Measurements from ENCODE around the gene THSD7B.

The THSD7B gene

GRCh38 chr2:136764452-136765255, 691 bp upstream of the THSD7B start:
- Histone ChIP-seq H3K9me3 (ENCODE audit: control insufficient read depth in 5 of 5, low read length in 5 of 5) (no peaks in the 10 kb centered on the region), H3K27ac (ENCODE audit: low read depth, low read length) (no peak overlapping the region), H3K4me1 (ENCODE audit: control insufficient read depth in 5 of 5, insufficient read depth in 5 of 5, low read length in 5 of 5) (peaks cover 0 to 17% (median 12%) of the 10 kb centered on the region in 5 donors), H3K4me3 (ENCODE audit: low read depth in 1 of 5, low read length in 5 of 5) (peak overlapping the region in 3 of 5 donors; percentile 23 to 55 (median 55)), H3K9ac (ENCODE audit: low read length in 5 of 5) (no peak overlapping the region), H3K27me3 (ENCODE audit: control insufficient read depth in 5 of 5, insufficient read depth in 4 of 5, low read length in 5 of 5) (peaks cover 11 to 26% (median 25%) of the 10 kb centered on the region in 5 donors), H3K36me3 (ENCODE audit: control insufficient read depth in 5 of 5, insufficient read depth in 5 of 5, low read length in 5 of 5) (no peaks in the 10 kb centered on the region)

GRCh38 chr2:136766073-136766404, 694 bp downstream of the THSD7B start:
- Histone ChIP-seq H3K4me1 (ENCODE audit: control insufficient read depth in 5 of 5, insufficient read depth in 5 of 5, low read length in 5 of 5) (peaks cover 0 to 17% (median 12%) of the 10 kb centered on the region in 5 donors), H3K27ac (ENCODE audit: low read depth, low read length) (no peak overlapping the region), H3K36me3 (ENCODE audit: control insufficient read depth in 5 of 5, insufficient read depth in 5 of 5, low read length in 5 of 5) (no peaks in the 10 kb centered on the region), H3K9ac (ENCODE audit: low read length in 5 of 5) (no peak overlapping the region), H3K4me3 (ENCODE audit: low read depth in 1 of 5, low read length in 5 of 5) (peak overlapping the region; percentile 47 to 55 (median 54)), H3K9me3 (ENCODE audit: control insufficient read depth in 5 of 5, low read length in 5 of 5) (no peaks in the 10 kb centered on the region), H3K27me3 (ENCODE audit: control insufficient read depth in 5 of 5, insufficient read depth in 4 of 5, low read length in 5 of 5) (peaks cover 11 to 26% (median 25%) of the 10 kb centered on the region in 5 donors)

GRCh38 chr2:136767030-136767429, 1.7 kb downstream of the THSD7B start:
- Histone ChIP-seq H3K27me3 (ENCODE audit: control insufficient read depth in 5 of 5, insufficient read depth in 4 of 5, low read length in 5 of 5) (peaks cover 11 to 26% (median 25%) of the 10 kb centered on the region in 5 donors), H3K27ac (ENCODE audit: low read depth, low read length) (no peak overlapping the region), H3K36me3 (ENCODE audit: control insufficient read depth in 5 of 5, insufficient read depth in 5 of 5, low read length in 5 of 5) (no peaks in the 10 kb centered on the region), H3K9ac (ENCODE audit: low read length in 5 of 5) (no peak overlapping the region), H3K9me3 (ENCODE audit: control insufficient read depth in 5 of 5, low read length in 5 of 5) (no peaks in the 10 kb centered on the region), H3K4me3 (ENCODE audit: low read depth in 1 of 5, low read length in 5 of 5) (no peak overlapping the region), H3K4me1 (ENCODE audit: control insufficient read depth in 5 of 5, insufficient read depth in 5 of 5, low read length in 5 of 5) (peaks cover 0 to 17% (median 12%) of the 10 kb centered on the region in 5 donors)

- Histone ChIP-seq H3K4me1 (ENCODE audit: control insufficient read depth in 5 of 5, insufficient read depth in 5 of 5, low read length in 5 of 5) (peaks cover 0 to 14% (median 11%) of the 10 kb centered on the region in 5 donors), H3K36me3 (ENCODE audit: control insufficient read depth in 5 of 5, insufficient read depth in 5 of 5, low read length in 5 of 5) (no peaks in the 10 kb centered on the region), H3K27me3 (ENCODE audit: control insufficient read depth in 5 of 5, insufficient read depth in 4 of 5, low read length in 5 of 5) (peaks cover 7 to 19% (median 15%) of the 10 kb centered on the region in 5 donors), H3K4me3 (ENCODE audit: low read depth in 1 of 5, low read length in 5 of 5) (no peak overlapping the region), H3K27ac (ENCODE audit: low read depth, low read length) (no peak overlapping the region), H3K9ac (ENCODE audit: low read length in 5 of 5) (no peak overlapping the region), H3K9me3 (ENCODE audit: control insufficient read depth in 5 of 5, low read length in 5 of 5) (no peaks in the 10 kb centered on the region)
Measured at GRCh38 chr2:136769871-136770270, 4.5 kb downstream of the THSD7B start.

- Histone ChIP-seq H3K36me3 (ENCODE audit: control insufficient read depth in 5 of 5, insufficient read depth in 5 of 5, low read length in 5 of 5) (no peaks in the 10 kb centered on the region), H3K4me3 (ENCODE audit: low read depth in 1 of 5, low read length in 5 of 5) (no peak overlapping the region), H3K27me3 (ENCODE audit: control insufficient read depth in 5 of 5, insufficient read depth in 4 of 5, low read length in 5 of 5) (peaks cover 7 to 16% (median 13%) of the 10 kb centered on the region in 5 donors), H3K4me1 (ENCODE audit: control insufficient read depth in 5 of 5, insufficient read depth in 5 of 5, low read length in 5 of 5) (peaks cover 0 to 10% (median 8%) of the 10 kb centered on the region in 5 donors), H3K9me3 (ENCODE audit: control insufficient read depth in 5 of 5, low read length in 5 of 5) (no peaks in the 10 kb centered on the region), H3K27ac (ENCODE audit: low read depth, low read length) (no peak overlapping the region), H3K9ac (ENCODE audit: low read length in 5 of 5) (no peak overlapping the region)
Measured at GRCh38 chr2:136770384-136770783, 5.0 kb downstream of the THSD7B start.

- Histone ChIP-seq H3K4me3 (ENCODE audit: low read depth in 1 of 5, low read length in 5 of 5) (no peak overlapping the region), H3K9ac (ENCODE audit: low read length in 5 of 5) (no peak overlapping the region), H3K36me3 (ENCODE audit: control insufficient read depth in 5 of 5, insufficient read depth in 5 of 5, low read length in 5 of 5) (no peaks in the 10 kb centered on the region), H3K4me1 (ENCODE audit: control insufficient read depth in 5 of 5, insufficient read depth in 5 of 5, low read length in 5 of 5) (no peaks in the 10 kb centered on the region), H3K27me3 (ENCODE audit: control insufficient read depth in 5 of 5, insufficient read depth in 4 of 5, low read length in 5 of 5) (no peaks in the 10 kb centered on the region), H3K27ac (ENCODE audit: low read depth, low read length) (no peak overlapping the region), H3K9me3 (ENCODE audit: control insufficient read depth in 5 of 5, low read length in 5 of 5) (no peaks in the 10 kb centered on the region)
Measured at GRCh38 chr2:136777391-136777790, 12.0 kb downstream of the THSD7B start.

GRCh38 chr2:136783856-136784255, 18.5 kb downstream of the THSD7B start:
- Histone ChIP-seq H3K36me3 (ENCODE audit: control insufficient read depth in 5 of 5, insufficient read depth in 5 of 5, low read length in 5 of 5) (no peaks in the 10 kb centered on the region), H3K27ac (ENCODE audit: low read depth, low read length) (no peak overlapping the region), H3K4me1 (ENCODE audit: control insufficient read depth in 5 of 5, insufficient read depth in 5 of 5, low read length in 5 of 5) (no peaks in the 10 kb centered on the region), H3K9ac (ENCODE audit: low read length in 5 of 5) (no peak overlapping the region), H3K4me3 (ENCODE audit: low read depth in 1 of 5, low read length in 5 of 5) (no peak overlapping the region), H3K9me3 (ENCODE audit: control insufficient read depth in 5 of 5, low read length in 5 of 5) (no peaks in the 10 kb centered on the region), H3K27me3 (ENCODE audit: control insufficient read depth in 5 of 5, insufficient read depth in 4 of 5, low read length in 5 of 5) (no peaks in the 10 kb centered on the region)

- no peak overlapping the region for H3K9ac ChIP-seq (ENCODE audit: low read length in 5 of 5)
Measured at GRCh38 chr2:136785215-136785614, 19.9 kb downstream of the THSD7B start.

GRCh38 chr2:136787970-136788369, 22.6 kb downstream of the THSD7B start:
- Histone ChIP-seq H3K27ac (ENCODE audit: low read depth, low read length) (no peak overlapping the region), H3K27me3 (ENCODE audit: control insufficient read depth in 5 of 5, insufficient read depth in 4 of 5, low read length in 5 of 5) (no peaks in the 10 kb centered on the region), H3K36me3 (ENCODE audit: control insufficient read depth in 5 of 5, insufficient read depth in 5 of 5, low read length in 5 of 5) (no peaks in the 10 kb centered on the region), H3K4me1 (ENCODE audit: control insufficient read depth in 5 of 5, insufficient read depth in 5 of 5, low read length in 5 of 5) (no peaks in the 10 kb centered on the region), H3K9ac (ENCODE audit: low read length in 5 of 5) (no peak overlapping the region), H3K9me3 (ENCODE audit: control insufficient read depth in 5 of 5, low read length in 5 of 5) (no peaks in the 10 kb centered on the region), H3K4me3 (ENCODE audit: low read depth in 1 of 5, low read length in 5 of 5) (no peak overlapping the region)

More at GRCh38 chr2:136785215-136785614, 19.9 kb downstream of the THSD7B start:
- Histone ChIP-seq H3K4me1 (ENCODE audit: control insufficient read depth in 5 of 5, insufficient read depth in 5 of 5, low read length in 5 of 5) (no peaks in the 10 kb centered on the region), H3K27me3 (ENCODE audit: control insufficient read depth in 5 of 5, insufficient read depth in 4 of 5, low read length in 5 of 5) (no peaks in the 10 kb centered on the region), H3K9me3 (ENCODE audit: control insufficient read depth in 5 of 5, low read length in 5 of 5) (no peaks in the 10 kb centered on the region), H3K4me3 (ENCODE audit: low read depth in 1 of 5, low read length in 5 of 5) (no peak overlapping the region), H3K27ac (ENCODE audit: low read depth, low read length) (no peak overlapping the region), H3K36me3 (ENCODE audit: control insufficient read depth in 5 of 5, insufficient read depth in 5 of 5, low read length in 5 of 5) (no peaks in the 10 kb centered on the region)

GRCh38 chr2:136796339-136796738, 31.0 kb downstream of the THSD7B start:
- no peak overlapping the region for H3K4me3 ChIP-seq (ENCODE audit: low read depth in 1 of 5, low read length in 5 of 5)
- no peaks in the 10 kb centered on the region for H3K36me3 ChIP-seq (ENCODE audit: control insufficient read depth in 5 of 5, insufficient read depth in 5 of 5, low read length in 5 of 5)
- no peak overlapping the region for H3K9ac ChIP-seq (ENCODE audit: low read length in 5 of 5)
- H3K9me3 ChIP-seq (ENCODE audit: control insufficient read depth in 5 of 5, low read length in 5 of 5): no peaks in the 10 kb centered on the region
- no peak overlapping the region for H3K27ac ChIP-seq (ENCODE audit: low read depth, low read length)
- no peaks in the 10 kb centered on the region for H3K4me1 ChIP-seq (ENCODE audit: control insufficient read depth in 5 of 5, insufficient read depth in 5 of 5, low read length in 5 of 5)
- H3K27me3 ChIP-seq (ENCODE audit: control insufficient read depth in 5 of 5, insufficient read depth in 4 of 5, low read length in 5 of 5): no peaks in the 10 kb centered on the region
